ENCODE measurements around the gene NELFB.

Gene NELFB

DNA sequence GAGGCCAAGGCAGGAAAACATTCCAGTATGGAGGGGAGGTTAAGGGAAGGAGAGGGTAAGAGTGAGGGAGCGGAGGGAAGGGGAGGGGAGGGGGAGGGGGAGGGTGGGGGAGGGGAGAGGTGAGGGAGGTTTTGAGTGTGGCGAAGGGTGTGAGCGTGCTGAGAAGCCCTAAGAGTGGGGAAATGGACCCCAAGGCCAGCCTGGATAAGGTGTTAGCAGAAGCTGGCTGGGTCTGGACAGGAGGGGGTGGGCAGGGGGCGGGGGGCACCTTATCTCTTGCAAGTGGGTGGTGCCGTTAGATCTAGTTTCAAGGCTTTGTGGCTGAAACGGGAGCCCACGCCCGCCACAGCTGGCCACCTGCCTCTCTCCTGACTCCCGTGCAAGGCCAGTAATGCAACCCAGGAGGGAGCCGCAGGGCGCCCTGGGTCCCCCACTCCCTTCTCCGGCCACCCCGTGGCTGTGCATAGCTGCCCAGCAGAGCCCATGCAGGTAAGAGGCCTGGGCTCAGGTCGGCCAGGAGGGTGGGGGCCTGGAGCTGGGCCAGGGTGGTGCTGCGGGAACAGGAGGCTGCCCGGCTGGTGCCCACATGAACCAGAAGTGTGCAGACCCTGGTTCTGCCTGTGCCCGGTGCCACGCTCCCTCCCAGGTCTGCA is 27.1 kb upstream of the NELFB start:
- DNase-seq (ENCODE audit: low read depth): no peak
- no peak overlapping the region for H3K4me3 ChIP-seq (ENCODE audit: control insufficient read depth, low read depth, low read length)
- TF ChIP-seq, protein P1, sequence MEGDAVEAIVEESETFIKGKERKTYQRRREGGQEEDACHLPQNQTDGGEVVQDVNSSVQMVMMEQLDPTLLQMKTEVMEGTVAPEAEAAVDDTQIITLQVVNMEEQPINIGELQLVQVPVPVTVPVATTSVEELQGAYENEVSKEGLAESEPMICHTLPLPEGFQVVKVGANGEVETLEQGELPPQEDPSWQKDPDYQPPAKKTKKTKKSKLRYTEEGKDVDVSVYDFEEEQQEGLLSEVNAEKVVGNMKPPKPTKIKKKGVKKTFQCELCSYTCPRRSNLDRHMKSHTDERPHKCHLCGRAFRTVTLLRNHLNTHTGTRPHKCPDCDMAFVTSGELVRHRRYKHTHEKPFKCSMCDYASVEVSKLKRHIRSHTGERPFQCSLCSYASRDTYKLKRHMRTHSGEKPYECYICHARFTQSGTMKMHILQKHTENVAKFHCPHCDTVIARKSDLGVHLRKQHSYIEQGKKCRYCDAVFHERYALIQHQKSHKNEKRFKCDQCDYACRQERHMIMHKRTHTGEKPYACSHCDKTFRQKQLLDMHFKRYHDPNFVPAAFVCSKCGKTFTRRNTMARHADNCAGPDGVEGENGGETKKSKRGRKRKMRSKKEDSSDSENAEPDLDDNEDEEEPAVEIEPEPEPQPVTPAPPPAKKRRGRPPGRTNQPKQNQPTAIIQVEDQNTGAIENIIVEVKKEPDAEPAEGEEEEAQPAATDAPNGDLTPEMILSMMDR (conservative IDR thresholded peaks at IDR 0.05; ENCODE audit: control insufficient read depth, insufficient read depth, low read depth, low read length): no peak

- no peak overlapping the region for H3K4me3 ChIP-seq (ENCODE audit: control insufficient read depth, low read depth, low read length)
- TF ChIP-seq, protein P1 (conservative IDR thresholded peaks at IDR 0.05; ENCODE audit: control insufficient read depth, insufficient read depth, low read depth, low read length): no peak
- no peak for DNase-seq (ENCODE audit: low read depth)
Measured at GRCh38 chr9:137228506-137228967, 26.6 kb upstream of the NELFB start.

DNA sequence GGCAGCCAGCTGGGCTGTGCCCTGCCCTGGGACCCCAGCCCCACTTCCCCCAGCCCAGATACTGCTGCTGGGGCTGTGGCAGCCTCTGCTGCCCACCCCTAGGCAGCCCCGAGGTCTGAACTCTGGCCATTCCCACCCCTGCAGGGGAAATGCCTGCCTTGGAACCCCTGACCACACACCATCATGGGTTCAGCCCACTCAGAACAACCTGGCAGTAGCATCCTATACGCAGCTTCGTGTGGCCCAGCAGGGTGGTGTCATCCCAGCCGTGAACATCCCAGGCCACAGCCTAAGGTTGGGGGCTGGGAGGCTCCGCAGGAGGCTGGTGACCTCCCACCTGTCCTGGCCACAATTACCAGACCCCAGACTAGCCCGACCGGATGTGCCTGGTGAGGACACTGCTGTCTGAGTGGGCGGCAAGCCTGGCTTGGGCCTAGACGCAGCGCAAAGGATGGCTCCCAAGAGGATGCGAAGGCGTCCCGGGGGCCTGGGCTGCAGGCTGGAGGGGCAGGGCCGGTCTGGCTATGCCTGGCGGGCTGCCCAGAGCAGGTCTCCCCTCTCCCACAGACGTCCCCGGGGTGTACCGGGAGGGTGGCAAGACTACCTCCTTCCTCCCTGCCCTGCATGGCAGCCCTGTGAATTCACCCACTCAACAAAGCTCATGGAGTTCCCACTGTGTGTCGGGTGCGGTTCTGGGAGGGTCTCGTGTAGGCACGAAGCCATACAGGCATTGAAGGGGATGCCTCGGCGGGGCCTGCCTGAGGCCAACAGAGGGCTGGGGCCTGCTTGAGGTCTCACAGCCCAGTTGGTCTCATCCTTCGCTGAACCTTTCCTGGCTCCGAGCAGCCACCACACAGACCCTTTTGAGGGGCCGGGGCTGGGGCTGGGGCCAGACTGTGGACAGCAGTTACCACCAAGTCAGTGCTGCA is 25.9 kb upstream of the NELFB start:
- no peak for DNase-seq (ENCODE audit: low read depth)
- H3K4me3 ChIP-seq (ENCODE audit: control insufficient read depth, low read depth, low read length): no peak overlapping the region
- TF ChIP-seq, protein P1 (conservative IDR thresholded peaks at IDR 0.05; ENCODE audit: control insufficient read depth, insufficient read depth, low read depth, low read length): no peak

- TF ChIP-seq, protein P1 (conservative IDR thresholded peaks at IDR 0.05; ENCODE audit: control insufficient read depth, insufficient read depth, low read depth, low read length): no peak
- no peak overlapping the region for H3K4me3 ChIP-seq (ENCODE audit: control insufficient read depth, low read depth, low read length)
- no peak for DNase-seq (ENCODE audit: low read depth)
Measured at GRCh38 chr9:137229903-137230704, 25.0 kb upstream of the NELFB start.

GRCh38 chr9:137230705-137231371 is 24.3 kb upstream of the NELFB start, which contains the start of gene SLC34A3:
TSS of gene SLC34A3 (plus strand) at chr9:137230901. CDS start at chr9:137231703, 802 bp downstream.
- H3K4me3 ChIP-seq (ENCODE audit: control insufficient read depth, low read depth, low read length): no peak within 1 kb of the TSS
- TF ChIP-seq, protein P1 (conservative IDR thresholded peaks at IDR 0.05; ENCODE audit: control insufficient read depth, insufficient read depth, low read depth, low read length): no peak
- DNase-seq (ENCODE audit: low read depth): no peak

Measured in fibroblast of mammary gland (primary cell).